Colonic mucosa (tissue), 4 donors: ENCODE results near the gene ALS2CL. TPM values are rescaled to one million over a fixed set of nuclear protein-coding genes. Genes with fewer than 3 reads are reported as not detected.

ENCODE experiments used
- DNase-seq: peaks from one replicate; pipeline ENCODE4 v3.0.0-alpha.2; 2020
- H3K27ac ChIP-seq: fragments of 200-600 bp; one replicate; pipeline ENCODE4 v1.8.0; 2021
- H3K27me3 ChIP-seq: fragments of 200-600 bp; one replicate; pipeline ENCODE4 v1.8.0; 2021
- H3K36me3 ChIP-seq: fragments of 200-600 bp; one replicate; pipeline ENCODE4 v1.8.0; 2021
- H3K4me1 ChIP-seq: fragments of 200-600 bp; one replicate; pipeline ENCODE4 v1.8.0; 2021; ENCODE audit warnings: mild to moderate bottlenecking
- H3K4me3 ChIP-seq: fragments of 200-600 bp; one replicate; pipeline ENCODE4 v1.8.0; 2021
- H3K9ac ChIP-seq, 2 donors: one replicate each; pipeline ENCODE4 v1.7.0; 2013; ENCODE audit warnings: control low read depth in 2 of 2, low read depth in 2 of 2, low read length in 2 of 2
- H3K9me3 ChIP-seq: fragments of 200-600 bp; one replicate; pipeline ENCODE4 v1.8.0; 2021
- CTCF ChIP-seq: fragments of 200-600 bp; IDR thresholded peaks from one replicate; pipeline ENCODE4 v1.8.0; 2022; ENCODE audit warnings: antibody characterized with exemption, mild to moderate bottlenecking
- intact Hi-C: fragments of 100-400 bp; cut with DNase I; formaldehyde crosslinking; loops from one replicate; pipeline ENCODE4 v1.14.1; 2022
- total RNA-seq, 2 donors: library from RNA; stranded (reverse); fragmentation: NEBNext Ultra II Directional in 1 of 2; extraction: Animal tissue kit (Norgen Biotek cat#: 25700) in 1 of 2; gene quantifications; one replicate each; pipeline ENCODE4 v1.2.1, GENCODE V29; 2021
- donor health status: healthy.
- donor health status: DM: no; HTN: no; CAD: no.
- donor health status: DM: no; HTN: no; CAD: no.

ALS2CL gene
- total RNA-seq, 2 donors from 2014 or later: 21.8 to 40.3 TPM

GRCh38 chr3:46632792-46633191 lies 60.7 kb downstream of the ALS2CL start:
- no peaks in the 10 kb centered on the region for H3K36me3 ChIP-seq
- no peak for TF ChIP-seq CTCF
- H3K4me1 ChIP-seq: peaks cover 3% of the 10 kb centered on the region
- H3K9ac ChIP-seq: no peak overlapping the region
- intact Hi-C loops: no loop called here
- H3K9me3 ChIP-seq: no peaks in the 10 kb centered on the region
- no peak for DNase-seq
- H3K27me3 ChIP-seq: no peaks in the 10 kb centered on the region
- H3K27ac ChIP-seq: no peak overlapping the region
- H3K4me3 ChIP-seq: no peak overlapping the region

GRCh38 chr3:46629551-46630517 lies 63.6 kb downstream of the ALS2CL start:
- H3K4me1 ChIP-seq: peaks cover 3% of the 10 kb centered on the region
- H3K9me3 ChIP-seq: no peaks in the 10 kb centered on the region
- DNase-seq: peak; percentile 79
- H3K27ac ChIP-seq: peak overlapping the region; percentile 60
- H3K4me3 ChIP-seq: no peak overlapping the region
- H3K9ac ChIP-seq: peak overlapping the region; percentile 28 to 67
- no peaks in the 10 kb centered on the region for H3K36me3 ChIP-seq
- intact Hi-C loops: loop anchor here (2.0 to 5.0 kb wide), 2 partner anchors 73 to 141 kb away; no protein-coding TSS in a partner anchor
- TF ChIP-seq CTCF: peak; percentile 96
- H3K27me3 ChIP-seq: no peaks in the 10 kb centered on the region

GRCh38 chr3:46628901-46629369 lies 64.5 kb downstream of the ALS2CL start:
- DNase-seq: peak; percentile 65
- Histone ChIP-seq H3K9ac (peak overlapping the region in 1 of 2 donors; percentile 73), H3K4me3 (no peak overlapping the region), H3K9me3 (no peaks in the 10 kb centered on the region), H3K27me3 (no peaks in the 10 kb centered on the region), H3K36me3 (no peaks in the 10 kb centered on the region), H3K4me1 (peaks cover 3% of the 10 kb centered on the region), H3K27ac (peak overlapping the region; percentile 60)
- no peak for TF ChIP-seq CTCF
- intact Hi-C loops: loop anchor here (5.0 kb wide), 1 partner anchor 72 kb away; no protein-coding TSS in a partner anchor

- TF ChIP-seq CTCF: no peak
- H3K4me3 ChIP-seq: no peak overlapping the region
- H3K9me3 ChIP-seq: no peaks in the 10 kb centered on the region
- H3K27me3 ChIP-seq: no peaks in the 10 kb centered on the region
- H3K9ac ChIP-seq: no peak overlapping the region
- no peak for DNase-seq
- no peak overlapping the region for H3K27ac ChIP-seq
- H3K36me3 ChIP-seq: no peaks in the 10 kb centered on the region
- intact Hi-C loops: loop anchor here (5.0 kb wide), 1 partner anchor 70 kb away; no protein-coding TSS in a partner anchor
- H3K4me1 ChIP-seq: peaks cover 3% of the 10 kb centered on the region
Measured at GRCh38 chr3:46627078-46627477, 66.4 kb downstream of the ALS2CL start.

GRCh38 chr3:46626039-46626438 lies 67.4 kb downstream of the ALS2CL start:
- intact Hi-C loops: loop anchor here (5.0 kb wide), 1 partner anchor 69 kb away; no protein-coding TSS in a partner anchor
- DNase-seq: no peak
- H3K27me3 ChIP-seq: no peaks in the 10 kb centered on the region
- no peak for TF ChIP-seq CTCF
- no peaks in the 10 kb centered on the region for H3K9me3 ChIP-seq
- H3K36me3 ChIP-seq: no peaks in the 10 kb centered on the region
- H3K9ac ChIP-seq: peak overlapping the region in 1 of 2 donors; percentile 9
- H3K27ac ChIP-seq: no peak overlapping the region
- H3K4me1 ChIP-seq: peaks cover 3% of the 10 kb centered on the region
- no peak overlapping the region for H3K4me3 ChIP-seq
